HG02759 (cell line): ENCODE data around the gene TOP2B.

Source experiments
- ATAC-seq: cut with Tn5 transposase; IDR thresholded peaks from one replicate; pipeline ENCODE4 v1.9.1; 2021; ENCODE audit warnings: mild to moderate bottlenecking, moderate library complexity; ENCODE audit not compliant: unreplicated experiment

Gene TOP2B

DNA sequence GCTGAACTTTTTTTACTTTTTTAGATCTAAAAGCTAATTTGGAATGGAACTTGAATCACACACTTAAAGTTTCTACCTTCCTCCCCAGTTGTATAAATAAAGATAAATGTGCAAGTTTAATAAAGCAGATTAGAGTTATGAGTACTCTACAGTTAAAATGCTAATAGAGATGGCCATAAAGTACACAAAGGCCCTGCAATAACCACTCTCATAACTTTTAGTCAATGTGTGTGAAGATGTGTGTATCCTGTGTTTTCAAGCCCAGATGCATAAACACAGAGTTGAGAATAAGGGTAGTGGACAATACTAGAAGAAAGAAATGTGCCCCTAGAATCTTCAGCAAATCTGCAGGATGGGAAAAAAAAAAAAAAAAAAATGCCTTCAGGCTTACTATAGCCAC, 45.3 kb downstream of the TOP2B start:
- ATAC-seq, result no peak

DNA sequence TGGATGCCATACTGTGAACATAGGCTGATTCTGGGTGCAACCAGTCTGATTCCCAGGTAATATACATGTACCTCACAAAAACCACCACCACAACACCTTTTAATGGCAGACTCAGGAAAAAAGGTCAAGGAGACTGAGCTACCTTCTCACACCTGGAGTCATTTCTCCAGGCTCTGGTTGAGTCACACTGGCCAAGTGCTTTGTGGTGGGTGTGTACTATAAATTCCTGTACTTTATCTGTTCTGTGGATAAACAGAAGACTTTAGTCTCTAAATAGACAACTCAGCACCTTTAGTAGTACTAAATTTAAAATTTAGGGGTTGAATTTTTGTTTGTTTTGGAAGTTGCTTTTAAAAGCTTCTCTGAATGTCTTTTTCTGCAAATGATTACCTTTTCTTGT, 46.7 kb downstream of the TOP2B start:
- no peak for ATAC-seq

DNA sequence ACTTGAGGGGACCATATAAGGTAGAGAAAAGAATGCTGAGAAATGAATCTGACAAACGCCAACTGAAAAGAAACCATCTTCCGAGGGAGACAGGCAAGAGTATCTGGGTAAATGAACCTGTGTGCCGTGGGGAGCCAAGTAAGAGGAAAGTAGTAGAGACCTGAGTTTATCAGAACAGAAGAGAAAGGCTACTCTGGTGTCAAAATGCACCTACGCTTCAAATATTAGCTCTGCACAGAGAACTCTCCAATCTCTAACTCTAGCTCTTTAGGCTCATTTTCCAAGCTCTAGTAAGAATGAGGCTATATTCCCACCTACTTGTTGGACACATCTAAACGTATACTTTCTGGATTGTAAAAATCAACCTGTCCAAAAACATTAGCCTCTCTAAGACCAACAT, 53.5 kb downstream of the TOP2B start:
- ATAC-seq, result no peak

DNA sequence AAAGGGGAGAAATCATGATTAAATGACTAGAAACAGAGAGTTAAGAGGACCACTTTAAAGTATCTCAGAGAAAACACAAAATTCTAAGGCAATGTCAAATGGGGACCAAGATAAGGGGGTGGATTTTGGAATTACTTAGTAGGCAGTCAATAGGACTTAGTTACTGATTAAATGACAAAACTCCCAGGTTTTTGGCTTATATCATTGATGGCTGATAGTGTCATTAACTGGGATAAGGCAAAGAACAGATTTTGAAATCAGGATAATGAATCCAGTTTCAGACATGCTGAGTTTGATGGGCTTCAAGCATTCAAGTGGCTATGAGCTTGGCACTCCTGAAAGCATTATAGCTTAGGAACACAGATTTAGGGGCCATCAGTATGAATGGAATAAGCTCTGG, 53.9 kb downstream of the TOP2B start:
- ATAC-seq, result no peak

- ATAC-seq, result no peak
These were observed 54.5 kb downstream of the TOP2B start for GRCh38 chr3:25610167-25610566.

DNA sequence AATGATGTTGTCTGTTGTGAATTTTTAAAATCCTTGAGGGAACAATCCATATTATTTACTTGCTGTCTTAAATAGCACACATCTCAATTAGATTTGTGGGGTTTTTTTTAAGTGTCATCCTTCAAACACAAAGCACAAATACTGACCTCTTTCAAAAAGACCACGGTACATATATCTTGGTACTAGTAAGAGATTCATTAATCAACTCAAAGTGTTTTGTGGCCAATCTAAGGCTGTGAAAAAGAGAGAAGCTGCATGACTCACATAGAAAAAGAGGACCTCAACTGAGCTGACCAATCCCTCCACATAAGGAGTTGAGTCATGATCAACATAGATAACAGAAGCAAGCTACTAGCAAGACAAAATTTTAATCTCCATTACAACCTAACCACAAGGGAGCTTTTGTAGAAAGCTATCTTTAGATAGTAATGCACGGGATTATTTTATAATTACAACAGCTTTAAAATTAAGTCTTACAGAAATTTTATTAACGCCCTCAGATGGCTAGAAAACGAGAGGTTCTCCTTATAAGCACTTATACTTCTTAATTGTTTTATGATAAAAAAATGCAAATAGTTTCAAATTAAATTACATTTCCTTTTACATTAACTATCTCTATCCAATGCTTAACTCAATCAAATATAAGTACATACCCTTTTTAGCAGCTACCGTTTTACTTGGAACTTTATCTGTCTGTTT, 60.5 kb downstream of the TOP2B start:
- peak; percentile 49 for ATAC-seq

DNA sequence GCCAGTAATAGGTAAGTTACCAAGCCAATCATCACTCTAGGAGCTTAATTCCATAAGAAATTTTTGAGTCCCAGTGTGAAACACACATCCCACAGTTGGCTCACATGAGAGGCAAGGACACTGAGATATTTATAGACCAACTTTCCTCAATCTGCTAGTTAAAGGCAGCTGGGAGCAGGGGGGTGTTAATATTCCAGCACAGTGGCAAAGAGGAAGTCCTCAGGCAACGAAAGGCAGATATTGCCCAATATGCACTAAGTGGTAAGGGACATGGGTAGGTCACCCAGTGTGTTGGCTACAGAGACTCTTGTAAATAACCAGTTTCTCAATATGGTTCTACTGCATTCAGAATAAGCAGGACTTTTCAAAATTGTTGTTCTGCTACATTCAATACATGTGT, 61.0 kb downstream of the TOP2B start:
- ATAC-seq, result no peak

DNA sequence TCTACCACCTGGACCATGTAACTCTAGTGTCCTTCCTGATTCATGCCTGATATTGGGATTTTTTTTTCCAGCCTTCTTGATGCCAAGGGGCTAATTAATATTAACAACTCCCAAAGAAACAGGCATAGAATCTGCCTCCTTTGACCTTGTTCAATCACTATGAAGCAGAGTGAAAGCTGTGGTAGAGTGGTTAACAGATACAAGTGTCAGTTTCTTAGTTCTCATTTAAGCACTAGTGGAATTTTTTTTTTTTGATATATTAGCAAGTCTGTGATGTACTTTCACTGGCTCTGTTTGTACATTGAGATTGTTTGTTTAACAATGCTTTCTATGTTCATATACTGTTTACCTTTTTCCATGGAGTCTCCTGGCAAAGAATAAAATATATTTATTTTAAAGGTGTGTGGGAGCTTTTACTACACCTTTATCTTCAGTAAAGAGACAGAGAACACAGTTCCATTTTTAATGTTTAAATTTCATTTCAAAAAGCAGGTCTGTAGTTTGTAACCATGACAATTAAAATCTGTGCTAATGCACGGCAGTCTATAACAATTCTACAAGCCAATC, 67.1 kb downstream of the TOP2B start:
- no peak for ATAC-seq

DNA sequence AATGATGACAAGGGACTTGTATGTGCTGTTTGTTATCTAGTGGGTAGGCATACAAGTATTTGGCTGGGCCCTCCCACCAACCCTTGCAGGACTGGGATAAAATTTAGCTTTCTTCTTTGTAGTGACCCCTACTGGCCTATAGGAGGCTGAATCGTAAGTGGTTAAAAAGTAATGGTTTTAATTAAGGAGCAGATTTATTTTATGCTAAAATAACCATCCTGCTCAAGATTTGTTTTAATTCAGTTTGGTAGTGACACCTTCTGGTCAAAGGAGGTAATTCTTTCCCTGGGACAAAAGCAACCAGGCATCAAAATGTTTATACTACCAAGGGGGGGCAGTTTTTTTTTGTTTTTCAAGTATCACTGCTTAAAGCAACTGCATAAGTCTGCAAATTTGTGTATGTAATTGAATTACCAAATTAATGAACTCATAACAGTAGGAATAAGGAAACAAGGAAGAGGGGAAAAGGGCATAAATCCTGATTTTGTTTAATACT, 70.7 kb downstream of the TOP2B start:
- peak; percentile 37 for ATAC-seq

- ATAC-seq, result no peak
These were observed 71.7 kb downstream of the TOP2B start for GRCh38 chr3:25593001-25593400.

DNA sequence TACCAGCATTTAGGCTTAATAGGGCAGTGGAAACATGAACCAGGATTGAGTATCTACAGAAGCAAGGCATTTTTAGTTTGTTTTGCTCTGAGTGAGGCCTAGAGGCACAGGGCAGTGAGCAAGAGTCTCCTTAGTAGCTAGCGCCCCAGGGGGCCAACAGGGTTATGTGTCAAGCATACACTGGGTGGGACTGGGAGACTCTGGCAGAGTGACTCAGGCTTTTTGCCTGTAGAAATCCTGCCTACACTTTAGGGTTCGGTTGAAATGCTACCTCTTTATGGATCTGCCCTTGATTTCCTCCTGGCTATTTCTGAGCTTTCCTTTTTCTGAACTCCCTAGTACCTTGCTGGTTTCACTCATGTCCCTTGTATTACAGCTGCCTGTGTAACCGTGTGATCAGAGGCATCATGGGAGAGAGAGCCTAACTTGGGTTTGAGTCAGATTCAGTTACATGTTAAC, 72.2 kb downstream of the TOP2B start:
- ATAC-seq, result peak; percentile 52

DNA sequence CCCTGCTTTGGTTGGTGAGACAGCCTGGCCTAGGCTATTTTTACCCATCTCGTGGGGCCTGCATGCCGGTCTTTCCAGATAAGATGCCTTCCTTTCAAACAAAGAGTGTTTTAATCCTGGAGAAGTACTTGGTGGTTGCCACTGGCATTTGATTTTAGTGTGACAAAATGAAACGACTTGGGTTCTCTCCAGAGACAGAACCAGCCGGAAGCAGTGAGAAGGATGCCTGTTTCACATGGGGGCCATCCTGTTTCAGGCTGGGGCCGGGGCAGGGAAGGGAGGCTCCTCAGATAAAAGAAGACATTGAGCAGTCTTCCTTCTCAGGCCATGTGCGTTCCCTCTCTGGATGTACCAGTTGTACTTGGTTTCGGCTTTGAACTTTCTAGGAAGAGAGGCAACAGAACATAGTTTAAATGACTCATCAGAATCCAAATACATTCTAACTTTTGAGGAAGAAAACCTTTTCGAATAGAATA, 74.9 kb downstream of the TOP2B start:
- no peak for ATAC-seq

GRCh38 chr3:25589104-25589782, 75.5 kb downstream of the TOP2B start:
- ATAC-seq, result no peak

- ATAC-seq, result no peak
These were observed 76.1 kb downstream of the TOP2B start for GRCh38 chr3:25588441-25589103.

DNA sequence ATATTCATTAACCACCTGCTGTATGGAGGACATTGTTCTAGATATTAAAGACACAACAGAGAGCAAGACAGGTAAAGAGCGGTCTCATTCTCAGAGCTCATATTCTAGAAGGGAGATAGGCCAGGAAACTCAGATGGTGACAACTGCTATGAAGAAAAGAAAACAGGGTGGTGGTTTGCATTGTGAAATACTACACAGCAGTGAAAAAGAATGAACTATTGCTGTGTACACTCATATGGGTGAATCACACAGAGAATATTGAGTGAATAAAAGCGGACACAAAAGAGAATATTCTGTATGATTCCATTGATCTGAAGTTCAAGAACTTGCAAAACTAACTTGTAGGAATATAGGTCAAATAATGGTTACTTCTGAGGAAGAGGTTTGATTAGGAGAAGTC, 76.7 kb downstream of the TOP2B start:
- ATAC-seq, result no peak

DNA sequence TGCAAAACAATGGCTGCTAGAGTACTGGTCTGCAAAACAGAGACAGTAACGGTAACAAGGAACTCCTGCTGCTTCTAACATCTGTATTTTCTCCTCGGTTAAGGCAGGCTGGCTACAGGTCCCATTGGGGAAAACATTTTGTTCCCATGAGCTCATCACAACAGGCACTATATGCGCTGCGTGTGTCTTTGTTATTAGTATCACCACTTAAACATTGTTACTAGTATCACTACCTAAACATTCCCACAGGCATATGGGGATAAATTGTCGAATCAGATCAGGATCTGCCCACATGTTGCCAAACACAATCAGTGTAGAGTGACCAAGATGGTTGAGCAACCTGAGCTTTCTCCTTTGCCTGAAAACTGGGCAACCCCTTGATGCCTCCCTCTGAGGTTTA, 77.2 kb downstream of the TOP2B start:
- ATAC-seq, result no peak

- ATAC-seq, result no peak
These were observed 77.6 kb downstream of the TOP2B start for GRCh38 chr3:25587094-25587493.

- ATAC-seq, result no peak
These were observed 78.2 kb downstream of the TOP2B start for GRCh38 chr3:25586553-25586952.

- ATAC-seq, result no peak
These were observed 78.6 kb downstream of the TOP2B start for GRCh38 chr3:25586167-25586505.

GRCh38 chr3:25585361-25586166, 79.1 kb downstream of the TOP2B start:
- ATAC-seq, result no peak
